ENCODE measurements around the gene LLGL2.
"Not testable (repeated sequence)": the region's sequence is repeated elsewhere in the genome, so short reads cannot be mapped to it uniquely, and the experiment has no call there.

The LLGL2 gene

GRCh38 chr17:75591722-75592302 lies 66.3 kb downstream of the LLGL2 start:
- DNase-seq (ENCODE audit: low spot score) = no peak

GRCh38 chr17:75592348-75593020 lies 67.0 kb downstream of the LLGL2 start:
- DNase-seq (ENCODE audit: low spot score) = no peak

GRCh38 chr17:75593430-75593829 lies 67.9 kb downstream of the LLGL2 start:
- not testable (repeated sequence) for DNase-seq (ENCODE audit: low spot score)

- no peak for DNase-seq (ENCODE audit: low spot score)
These were observed 69.2 kb downstream of the LLGL2 start for GRCh38 chr17:75594499-75595283.

- no peak for DNase-seq (ENCODE audit: low spot score)
These were observed 69.9 kb downstream of the LLGL2 start for GRCh38 chr17:75595284-75595919.

GRCh38 chr17:75595920-75596313 lies 70.4 kb downstream of the LLGL2 start:
- no peak for DNase-seq (ENCODE audit: low spot score)

GRCh38 chr17:75596320-75597087 lies 71.0 kb downstream of the LLGL2 start:
- DNase-seq (ENCODE audit: low spot score) = no peak

GRCh38 chr17:75601057-75601987 lies 75.8 kb downstream of the LLGL2 start:
- DNase-seq (ENCODE audit: low spot score) = peak; percentile 57

GRCh38 chr17:75602644-75603043 lies 77.1 kb downstream of the LLGL2 start:
- no peak for DNase-seq (ENCODE audit: low spot score)

- DNase-seq (ENCODE audit: low spot score) = no peak
These were observed 77.6 kb downstream of the LLGL2 start for GRCh38 chr17:75603123-75603522.

- no peak for DNase-seq (ENCODE audit: low spot score)
These were observed 78.7 kb downstream of the LLGL2 start for GRCh38 chr17:75604034-75604695.

GRCh38 chr17:75605790-75606189 lies 80.3 kb downstream of the LLGL2 start:
- DNase-seq (ENCODE audit: low spot score) = no peak

- no peak for DNase-seq (ENCODE audit: low spot score)
These were observed 81.6 kb downstream of the LLGL2 start for GRCh38 chr17:75607086-75607485.

GRCh38 chr17:75610103-75610984 lies 84.8 kb downstream of the LLGL2 start:
- DNase-seq (ENCODE audit: low spot score) = no peak

- no peak for DNase-seq (ENCODE audit: low spot score)
These were observed 86.4 kb downstream of the LLGL2 start for GRCh38 chr17:75611851-75612429.

- DNase-seq (ENCODE audit: low spot score) = no peak
These were observed 87.6 kb downstream of the LLGL2 start for GRCh38 chr17:75612906-75613626.

- DNase-seq (ENCODE audit: low spot score) = no peak
These were observed 88.5 kb downstream of the LLGL2 start for GRCh38 chr17:75614006-75614405.

All from CD4-positive, alpha-beta T cell treated with Interleukin-15 for 4 hours (primary cell).